ENCODE results near the gene GARNL3.
A peak's percentile ranks its signal among the peaks of the same experiment; 100 is the strongest.

GARNL3 gene

GRCh38 chr9:127264462-127265219 lies at the start of gene GARNL3:
GARNL3 (plus strand) TSS chr9:127264774; CDS start chr9:127264878, 104 bp downstream.
- DNase-seq = no peak

- DNase-seq = no peak
Observed at GRCh38 chr9:127215268-127216209, 49.0 kb upstream of the GARNL3 start.

GRCh38 chr9:127216210-127216887 lies 48.2 kb upstream of the GARNL3 start:
- no peak for DNase-seq

- no peak for DNase-seq
Observed at GRCh38 chr9:127216888-127217217, 47.7 kb upstream of the GARNL3 start.

GRCh38 chr9:127218818-127219217 lies 45.8 kb upstream of the GARNL3 start:
- no peak for DNase-seq

- DNase-seq = no peak
Observed at GRCh38 chr9:127219520-127219919, 45.1 kb upstream of the GARNL3 start.

GRCh38 chr9:127221695-127222094 lies 42.9 kb upstream of the GARNL3 start:
- DNase-seq = no peak

- DNase-seq = no peak
Observed at GRCh38 chr9:127222388-127223095, 42.0 kb upstream of the GARNL3 start.

GRCh38 chr9:127223266-127223665 lies 41.3 kb upstream of the GARNL3 start:
- DNase-seq = no peak

- DNase-seq = no peak
Observed at GRCh38 chr9:127223810-127224177, 40.8 kb upstream of the GARNL3 start.

GRCh38 chr9:127224178-127224882 lies 40.2 kb upstream of the GARNL3 start:
- peak; percentile 85 for DNase-seq

GRCh38 chr9:127224883-127225739 lies 39.5 kb upstream of the GARNL3 start:
- peak; percentile 92 for DNase-seq

GRCh38 chr9:127225801-127226625 lies 38.6 kb upstream of the GARNL3 start:
- no peak for DNase-seq

- DNase-seq = no peak
Observed at GRCh38 chr9:127229691-127230417, 34.7 kb upstream of the GARNL3 start.

GRCh38 chr9:127231666-127232065 lies 32.9 kb upstream of the GARNL3 start:
- DNase-seq = no peak

GRCh38 chr9:127232833-127233549 lies 31.6 kb upstream of the GARNL3 start:
- DNase-seq = no peak

GRCh38 chr9:127233550-127233949 lies 31.0 kb upstream of the GARNL3 start:
- no peak for DNase-seq

GRCh38 chr9:127233989-127234388 lies 30.6 kb upstream of the GARNL3 start:
- no peak for DNase-seq

GRCh38 chr9:127237801-127238200 lies 26.8 kb upstream of the GARNL3 start:
- DNase-seq = no peak
